Stromal cell of bone marrow (primary cell): ENCODE data around the gene EFHD1.
"Not testable (repeated sequence)": the region's sequence is repeated elsewhere in the genome, so short reads cannot be mapped to it uniquely, and the experiment has no call there.

Experiments used
- DNase-seq: peaks from one replicate; pipeline ENCODE4 v3.0.0-alpha.2; 2012; ENCODE audit warnings: low read depth

The EFHD1 gene

GRCh38 chr2:232652505-232652851 lies 19.1 kb downstream of the EFHD1 start:
- no peak for DNase-seq

DNA sequence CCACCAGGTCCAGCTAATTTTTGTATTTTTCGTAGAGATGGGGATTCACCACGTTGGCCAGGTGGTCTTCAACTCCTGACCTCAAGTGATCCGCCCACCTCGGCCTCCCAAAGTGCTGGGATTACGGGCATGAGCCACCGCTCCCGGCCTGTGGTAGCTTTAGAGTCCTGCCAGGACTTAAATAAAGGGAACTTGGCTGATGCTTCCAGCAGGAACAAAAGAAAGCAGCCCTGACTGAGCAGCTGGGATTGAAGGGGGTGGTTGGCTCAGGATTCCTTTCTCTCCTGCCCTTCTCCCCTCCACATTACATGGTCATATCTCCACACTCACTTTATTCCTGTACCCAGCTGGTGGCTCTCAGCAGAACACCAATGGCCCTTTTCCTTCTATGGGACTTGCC lies 20.0 kb downstream of the EFHD1 start:
- no peak for DNase-seq

DNA sequence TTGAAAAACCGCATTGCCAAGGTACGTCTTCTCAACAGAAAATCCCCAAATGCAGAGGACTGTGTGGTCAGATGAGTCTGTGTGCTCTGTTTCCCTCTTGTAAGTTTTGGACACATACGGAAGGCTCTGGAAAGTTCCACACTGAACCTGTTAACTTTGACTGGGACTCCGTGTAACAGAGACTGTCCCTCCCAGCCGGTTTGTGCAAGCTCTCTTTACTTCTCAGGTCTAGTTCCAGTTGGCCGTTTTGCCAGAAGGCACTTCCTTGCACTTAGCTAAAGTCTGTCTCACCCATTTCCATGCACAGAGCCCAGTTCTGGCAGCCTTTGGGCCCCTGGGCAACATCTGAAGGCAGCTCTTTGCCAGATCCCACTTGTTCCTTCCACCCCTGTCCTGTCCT lies 22.0 kb downstream of the EFHD1 start:
- DNase-seq, result no peak

DNA sequence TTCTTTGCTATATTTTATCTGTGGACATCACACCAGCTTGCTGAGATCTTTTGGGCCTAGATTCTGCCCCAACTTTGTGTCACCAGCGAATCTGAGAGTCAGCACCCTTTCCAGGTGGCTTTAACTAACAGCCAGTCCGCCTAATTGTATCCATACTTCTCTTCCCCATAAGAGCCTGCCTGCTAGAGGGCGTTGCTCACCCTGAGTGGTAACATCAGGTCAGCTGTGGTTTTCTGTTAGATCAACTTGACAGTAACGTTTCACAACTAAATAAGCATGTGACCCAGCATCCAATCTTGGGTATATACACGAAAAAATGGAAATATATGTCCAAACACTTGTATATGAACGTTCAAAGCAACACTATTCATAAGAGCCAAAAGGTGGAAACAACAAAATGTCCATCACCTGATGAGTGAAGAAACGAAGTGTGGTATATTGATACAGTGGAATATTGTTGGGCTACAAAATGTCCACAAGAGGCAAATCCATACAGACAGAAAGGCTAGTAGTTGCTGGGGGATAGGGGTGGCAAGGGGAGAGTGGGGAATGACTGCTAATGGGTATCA lies 24.9 kb downstream of the EFHD1 start:
- DNase-seq, result no peak

DNA sequence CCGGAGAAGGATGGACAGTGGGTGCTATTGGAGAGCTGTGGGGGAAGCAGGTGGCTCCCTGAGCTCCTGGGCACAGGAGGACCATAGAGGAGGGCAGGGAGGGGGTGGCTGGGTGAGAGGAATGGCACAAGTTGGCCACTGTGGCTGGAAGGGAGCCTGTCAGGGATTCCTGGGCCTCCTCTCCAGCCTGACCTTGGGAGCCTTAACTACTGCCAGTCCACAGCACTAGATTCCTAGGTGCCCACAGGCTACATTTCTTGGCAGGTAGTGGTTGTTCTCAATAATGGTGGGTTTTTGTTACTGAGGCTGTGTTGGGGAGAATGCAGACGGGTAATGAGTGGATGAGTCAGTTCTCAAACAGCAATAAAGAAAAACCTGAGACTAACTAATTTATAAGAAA lies 26.0 kb downstream of the EFHD1 start:
- DNase-seq, result no peak

GRCh38 chr2:232662486-232663260 lies 29.3 kb downstream of the EFHD1 start:
- DNase-seq, result no peak

DNA sequence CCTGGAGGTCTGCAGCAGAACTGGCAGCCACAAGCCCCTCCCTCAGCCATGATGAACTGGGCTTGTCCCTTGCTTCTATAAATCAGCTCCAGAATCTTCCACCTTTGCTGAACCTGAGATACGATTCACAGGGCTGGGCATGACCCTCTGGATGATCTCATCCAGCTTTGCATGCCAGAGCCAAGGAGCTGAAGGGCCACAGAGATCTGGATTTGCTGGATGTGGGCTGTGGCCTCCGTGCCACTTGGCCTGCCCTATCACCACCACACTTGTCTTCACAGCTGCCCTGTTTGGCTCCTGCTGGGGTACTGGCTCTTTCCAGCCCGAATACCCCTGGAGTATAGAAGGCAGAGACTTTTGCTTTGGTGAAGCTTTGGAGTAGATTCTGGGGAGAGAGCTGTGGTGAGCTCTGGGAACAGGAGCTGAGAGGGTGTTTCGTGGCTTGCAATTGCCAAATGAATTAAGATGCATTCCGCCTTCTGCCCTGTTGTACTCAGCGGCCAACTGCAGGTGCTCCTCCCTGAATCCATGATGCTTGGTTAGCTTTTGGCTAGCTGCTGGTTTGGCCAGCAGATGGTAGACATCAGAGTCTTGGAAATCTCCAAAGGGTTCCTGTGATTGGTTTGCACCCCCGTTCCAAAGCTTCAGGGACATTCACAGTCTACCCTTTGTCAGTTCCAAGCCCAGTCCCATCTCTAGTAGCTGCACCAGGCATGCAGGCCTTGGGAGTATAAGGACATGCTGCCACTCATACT lies 32.8 kb downstream of the EFHD1 start:
- DNase-seq, result no peak

GRCh38 chr2:232667989-232668583 lies 34.7 kb downstream of the EFHD1 start:
- no peak for DNase-seq

DNA sequence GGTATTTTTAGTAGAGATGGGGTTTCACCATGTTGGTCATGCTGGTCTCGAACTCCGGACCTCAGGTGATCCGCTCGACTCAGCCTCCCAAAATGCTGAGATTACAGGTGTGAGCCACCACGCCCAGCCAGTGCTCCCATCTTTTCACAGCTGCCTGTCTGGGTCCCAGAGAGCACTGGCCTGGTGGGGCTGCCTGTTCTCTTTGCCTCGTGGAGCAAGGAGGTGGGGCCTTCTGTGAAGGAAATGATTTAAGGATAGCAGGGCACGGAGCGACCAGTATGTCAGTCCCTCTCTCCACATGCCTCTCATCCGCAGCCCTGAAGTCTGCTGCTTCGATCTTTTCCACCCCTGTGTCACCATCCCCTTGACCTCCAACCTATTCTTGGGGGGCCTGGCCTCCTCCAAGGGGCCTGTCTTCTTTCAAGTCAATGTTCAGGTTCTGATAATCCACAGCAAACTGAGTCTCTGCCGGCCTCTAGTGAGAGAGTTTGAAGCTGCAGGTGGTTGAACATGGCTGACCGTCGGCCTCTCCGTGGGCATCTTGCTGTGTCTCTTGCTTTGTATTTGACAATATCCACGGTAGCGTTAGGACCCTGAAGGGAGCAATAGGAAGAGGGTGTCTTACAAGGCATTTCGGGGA lies 35.5 kb downstream of the EFHD1 start:
- DNase-seq, result peak; percentile 23

DNA sequence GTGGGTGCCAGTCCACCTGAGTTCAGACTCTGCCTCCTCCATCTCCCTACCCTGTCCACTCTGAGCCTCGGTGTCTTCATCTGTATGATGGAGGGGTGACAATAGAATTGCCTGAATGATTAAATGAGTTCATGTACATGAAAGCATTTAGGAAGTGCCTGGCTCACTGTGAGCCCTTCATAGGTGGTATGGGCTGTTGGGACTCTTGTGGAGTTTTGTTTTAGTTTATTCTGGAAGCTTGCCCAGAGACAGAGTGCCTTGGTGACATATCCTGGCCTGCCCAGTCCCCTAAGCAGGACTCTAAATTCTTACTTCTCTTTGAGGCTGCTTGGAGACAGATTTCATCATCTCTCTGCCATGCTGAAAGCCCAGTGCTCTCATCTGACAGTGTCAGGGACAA lies 39.2 kb downstream of the EFHD1 start:
- DNase-seq, result no peak

- DNase-seq, result no peak
Observed at GRCh38 chr2:232674491-232674890, 41.1 kb downstream of the EFHD1 start.

DNA sequence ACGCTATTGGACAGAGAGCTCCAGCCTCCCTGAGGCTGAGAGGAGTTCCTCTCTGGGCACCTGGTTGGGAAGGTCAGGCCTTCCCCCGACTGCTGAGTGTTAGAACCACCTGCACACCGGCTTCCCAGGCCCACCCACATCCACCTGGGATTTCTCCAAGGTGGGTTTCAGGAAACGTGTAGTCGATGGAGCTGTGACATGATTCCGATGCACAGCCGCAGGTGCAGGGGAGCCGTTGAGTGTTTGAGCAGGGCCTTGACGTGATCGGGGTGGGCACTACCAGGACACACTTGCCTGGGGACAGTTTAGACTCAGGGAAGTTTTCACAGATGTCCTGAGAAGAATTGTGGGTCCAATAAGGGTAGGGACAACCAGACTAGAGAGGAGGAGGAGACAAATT lies 42.0 kb downstream of the EFHD1 start:
- no peak for DNase-seq

GRCh38 chr2:232680006-232680405 lies 46.6 kb downstream of the EFHD1 start:
- DNase-seq, result no peak

DNA sequence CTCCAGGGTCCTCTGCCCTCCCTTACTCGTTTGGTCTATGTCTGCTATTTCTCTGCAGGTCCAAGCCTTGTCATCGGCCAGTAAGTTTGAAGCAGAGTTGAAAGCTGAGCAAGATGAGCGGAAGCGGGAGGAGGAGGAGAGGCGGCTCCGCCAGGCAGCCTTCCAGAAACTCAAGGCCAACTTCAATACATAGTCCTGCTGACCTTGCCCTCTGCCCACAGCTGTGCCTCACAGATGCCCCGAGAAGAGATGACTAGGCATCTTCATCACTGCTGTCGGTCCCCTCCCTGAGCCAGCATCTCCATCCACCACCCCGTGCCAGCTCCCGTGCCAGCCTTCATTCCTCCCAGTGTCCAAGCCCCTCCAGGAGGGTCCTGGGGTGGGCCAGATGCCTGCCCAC lies 48.1 kb downstream of the EFHD1 start:
- no peak for DNase-seq

DNA sequence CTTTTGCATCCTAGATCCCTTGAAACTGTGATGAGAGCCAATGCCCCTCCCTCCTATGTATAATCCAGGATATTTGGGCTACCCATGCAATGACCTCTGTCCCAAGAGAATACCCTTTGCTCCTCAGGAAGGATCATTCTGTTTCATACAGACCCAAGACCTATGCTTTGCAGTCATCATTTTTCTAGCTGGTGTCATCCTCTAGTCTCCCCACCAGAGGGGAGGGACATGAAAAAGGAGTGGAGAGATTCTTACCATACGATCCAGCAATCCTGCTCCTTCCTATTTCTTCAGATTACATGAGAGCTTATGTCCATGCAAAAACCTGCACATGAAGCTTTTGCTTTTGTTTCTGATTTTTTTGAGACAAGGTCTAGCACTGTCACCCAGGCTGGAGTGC lies 50.0 kb downstream of the EFHD1 start:
- no peak for DNase-seq

- DNase-seq, result not testable (repeated sequence)
Observed at GRCh38 chr2:232685391-232685790, 52.0 kb downstream of the EFHD1 start.

GRCh38 chr2:232687382-232688160 lies 54.2 kb downstream of the EFHD1 start:
- DNase-seq, result no peak

DNA sequence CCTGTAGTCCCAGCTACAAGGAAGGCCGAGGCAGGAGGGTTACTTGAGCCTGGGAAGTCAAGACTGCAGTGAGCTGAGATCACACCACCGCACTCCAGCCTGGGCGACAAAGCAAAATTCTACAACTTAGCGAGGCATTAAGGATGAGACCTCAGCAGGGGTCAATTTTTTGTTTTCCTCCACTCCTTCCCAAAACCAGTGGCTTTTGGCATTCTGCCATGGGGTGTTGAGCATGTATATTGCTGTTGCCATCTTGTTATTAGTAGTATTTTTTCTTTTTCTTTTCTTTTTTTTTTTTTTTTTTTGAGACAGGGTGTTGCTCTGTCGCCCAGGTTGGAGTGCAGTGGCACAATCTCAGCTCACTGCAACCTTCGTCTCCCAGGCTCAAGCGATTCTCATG lies 54.8 kb downstream of the EFHD1 start:
- DNase-seq, result no peak

DNA sequence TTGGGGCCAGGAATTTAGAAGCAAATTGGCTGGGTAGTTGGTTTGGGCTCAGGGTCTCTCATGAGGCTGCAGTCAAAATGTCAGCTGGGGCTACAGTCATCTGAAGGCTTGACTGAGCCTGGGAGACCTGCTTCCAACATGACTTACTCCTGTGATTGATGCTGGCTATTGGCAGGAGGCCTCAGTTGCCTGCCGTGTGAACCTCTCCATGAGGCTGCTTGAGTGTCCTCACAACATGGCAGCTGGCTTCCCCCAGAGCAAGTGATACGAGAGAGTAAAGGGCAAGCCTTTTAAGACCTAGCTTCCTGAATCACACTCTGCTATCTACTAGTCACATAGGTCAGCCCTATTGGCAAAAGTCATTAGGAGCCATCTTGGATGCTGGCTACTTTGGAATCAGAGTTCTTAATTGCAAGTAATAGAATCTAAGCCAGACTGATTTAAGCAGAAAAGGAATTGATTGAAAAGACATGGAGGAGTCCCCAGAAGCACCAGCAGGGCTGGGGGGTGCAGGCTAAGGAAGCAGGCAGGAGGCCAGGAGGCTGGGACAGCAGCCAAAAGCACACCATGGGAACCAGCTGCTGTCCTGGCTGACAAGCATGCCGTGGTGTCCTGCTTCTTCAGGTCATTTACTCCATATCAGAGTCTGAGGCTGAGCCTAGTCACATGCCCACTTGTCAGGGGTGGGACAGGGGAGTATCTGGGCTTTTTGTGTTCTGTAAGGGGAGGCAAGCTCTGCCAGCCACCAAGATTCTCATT lies 55.9 kb downstream of the EFHD1 start:
- DNase-seq, result no peak

DNA sequence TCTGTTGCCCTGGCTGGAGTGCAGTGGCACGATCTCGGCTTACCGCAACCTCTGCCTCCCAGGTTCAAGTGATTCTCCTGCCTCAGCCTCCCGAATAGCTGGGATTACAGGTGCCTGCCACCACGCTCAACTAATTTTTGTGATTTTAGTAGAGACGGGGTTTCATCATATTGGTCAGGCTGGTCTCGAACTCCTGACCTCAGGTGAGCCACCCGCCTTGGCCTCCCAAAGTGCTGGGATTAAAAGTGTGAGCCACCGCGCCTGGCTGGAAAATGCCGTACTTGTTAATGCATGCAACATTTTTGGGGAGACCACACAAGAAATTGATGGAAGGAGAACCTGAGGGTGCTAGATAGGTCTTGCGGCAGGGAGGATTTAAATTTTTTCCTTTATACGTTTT lies 57.7 kb downstream of the EFHD1 start:
- DNase-seq, result not testable (repeated sequence)

- DNase-seq, result no peak
Observed at GRCh38 chr2:232693344-232693743, 59.9 kb downstream of the EFHD1 start.
